HL-60 (cell line): Measurements from ENCODE around the gene TAF9B.

Experiments used
- DNase-seq, 2 experiments: peaks; one replicate each; pipeline ENCODE4 v3.0.0-alpha.2; 2010 to 2020; ENCODE audit warnings: low read depth in 1 of 2, low spot score in 1 of 2
- H3K27ac ChIP-seq: fragments of 250-450 bp; sonication (Bioruptor Pico); replicated peaks from 2 replicates; pipeline ENCODE4 v1.5.1; 2020; ENCODE audit warnings: mild to moderate bottlenecking, moderate library complexity
- H3K27me3 ChIP-seq: fragments of 250-450 bp; sonication (Bioruptor Pico); 2 replicates; pipeline ENCODE4 v1.5.1; 2021; ENCODE audit warnings: mild to moderate bottlenecking, moderate library complexity; ENCODE audit not compliant: insufficient read depth, poor library complexity, severe bottlenecking
- H3K4me3 ChIP-seq: replicated peaks from 2 replicates; pipeline ENCODE4 v1.5.1; 2011; ENCODE audit warnings: mild to moderate bottlenecking, control low read depth, low read length; ENCODE audit not compliant: insufficient read depth
- CTCF ChIP-seq: IDR thresholded peaks from one replicate; pipeline ENCODE4 v1.5.1; 2011; ENCODE audit warnings: low read length, control low read depth, inconsistent platforms; ENCODE audit not compliant: insufficient read depth
- GABPA ChIP-seq: IDR thresholded peaks from 2 replicates; pipeline ENCODE4 v1.6.1; 2012; ENCODE audit warnings: low read depth
- POLR2AphosphoS5 ChIP-seq: IDR thresholded peaks from 2 replicates; pipeline ENCODE4 v1.6.1; 2012; ENCODE audit warnings: low read depth
- REST ChIP-seq: IDR thresholded peaks from 2 replicates; pipeline ENCODE4 v1.6.1; 2012; ENCODE audit warnings: low read depth; ENCODE audit not compliant: insufficient replicate concordance
- SPI1 ChIP-seq: IDR thresholded peaks from 2 replicates; pipeline ENCODE4 v1.6.1; 2012; ENCODE audit warnings: low read depth, mild to moderate bottlenecking, borderline replicate concordance

Gene TAF9B

GRCh38 chrX:78109458-78109857, 30.0 kb downstream of the TAF9B start:
- H3K27ac ChIP-seq = no peak overlapping the region
- DNase-seq = no peak
- TF ChIP-seq SPI1 = no peak
- TF ChIP-seq REST = no peak
- no peaks in the 10 kb centered on the region for H3K27me3 ChIP-seq
- no peak overlapping the region for H3K4me3 ChIP-seq

- peak overlapping the region; percentile 58 for H3K4me3 ChIP-seq
- peak in 1 of 2 experiments; percentile 14 for DNase-seq
- TF ChIP-seq SPI1 (peak; percentile 87), CTCF (no peak)
These were observed 32.8 kb downstream of the TAF9B start for GRCh38 chrX:78106651-78106986.

GRCh38 chrX:78105944-78106650, 33.4 kb downstream of the TAF9B start:
- peak in 1 of 2 experiments; percentile 11 for DNase-seq
- Histone ChIP-seq H3K4me3 (peak overlapping the region; percentile 58), H3K27me3 (no peaks in the 10 kb centered on the region), H3K27ac (peak overlapping the region; percentile 98)
- TF ChIP-seq SPI1 = no peak
- TF ChIP-seq REST = no peak
- TF ChIP-seq GABPA = no peak
- TF ChIP-seq CTCF = no peak
- no peak for TF ChIP-seq POLR2AphosphoS5

More at GRCh38 chrX:78106651-78106986, 32.8 kb downstream of the TAF9B start:
- no peaks in the 10 kb centered on the region for H3K27me3 ChIP-seq
- peak overlapping the region; percentile 98 for H3K27ac ChIP-seq

- TF ChIP-seq REST = no peak
- no peak for TF ChIP-seq CTCF
- TF ChIP-seq GABPA = no peak
- no peak; the same call in 1 of the 2 replicates for TF ChIP-seq POLR2AphosphoS5
- TF ChIP-seq SPI1 = no peak
- peak overlapping the region; percentile 58 for H3K4me3 ChIP-seq
- peak in 1 of 2 experiments; percentile 75 for DNase-seq
- H3K27me3 ChIP-seq = no peaks in the 10 kb centered on the region
- peak overlapping the region; percentile 98 for H3K27ac ChIP-seq
These were observed 34.8 kb downstream of the TAF9B start for GRCh38 chrX:78104447-78105176.
